Gastrocnemius medialis (tissue), 4 donors: ENCODE measurements around the gene CXCL3.

Experiments
- CTCF ChIP-seq, 5 experiments: fragments of 450-650 bp in 3 of 5; fragments of 200-600 bp in 2 of 5; sonication (generic) in 2 of 5; IDR thresholded peaks in 4 of 5; conservative IDR thresholded peaks in 1 of 5; 1 replicate in 4 of 5; 2 replicates in 1 of 5; pipeline ENCODE4 v1.5.1; 2016 to 2019; ENCODE audit warnings: antibody characterized with exemption in 5 of 5, mild to moderate bottlenecking in 3 of 5, moderate library complexity in 3 of 5
- POLR2A ChIP-seq, 2 donors: fragments of 450-650 bp; IDR thresholded peaks; one replicate each; pipeline ENCODE4 v1.6.1; 2017; ENCODE audit warnings: antibody characterized with exemption in 2 of 2, mild to moderate bottlenecking in 2 of 2, moderate library complexity in 2 of 2

DNA sequence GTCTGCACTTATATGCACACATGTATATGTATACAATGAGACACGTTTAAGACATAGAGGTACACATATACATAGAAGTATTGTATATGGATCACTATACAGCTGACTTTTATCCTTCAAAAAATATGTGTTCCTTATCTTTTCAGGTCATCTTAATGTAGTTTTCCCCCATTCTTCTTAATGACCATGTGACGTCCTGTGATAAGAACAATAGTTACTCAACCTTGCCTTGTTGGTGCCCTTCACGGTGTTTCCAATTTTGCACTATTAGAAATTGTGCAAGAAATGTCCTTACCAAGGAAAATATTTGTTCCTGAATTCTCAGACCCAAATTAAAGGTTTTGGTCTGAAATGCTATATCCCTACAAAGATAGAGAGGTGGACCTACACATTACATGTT, 49.5 kb downstream of the CXCL3 start:
- TF ChIP-seq CTCF (IDR thresholded peaks at IDR 0.05 in 4 of 5, conservative IDR thresholded peaks at IDR 0.05 in 1 of 5): no peak
- no peak for TF ChIP-seq POLR2A (IDR thresholded peaks at IDR 0.05)
